Esophagus mucosa (tissue), 1 donor: Measurements from ENCODE around the gene C1QTNF9B. TPM values are rescaled to one million over a fixed set of nuclear protein-coding genes. Genes with fewer than 3 reads are reported as not detected.
A peak's percentile ranks its signal among the peaks of the same experiment; 100 is the strongest.
"Not testable (repeated sequence)": the region's sequence is repeated elsewhere in the genome, so short reads cannot be mapped to it uniquely, and the experiment has no call there.

Experiments
- ATAC-seq: fragments of 200-7000 bp; cut with Tn5 transposase; one replicate; pipeline ENCODE4 v1.9.1; 2020
- total RNA-seq: library from RNA; stranded (reverse); gene quantifications from one replicate; pipeline ENCODE4 v1.2.4, GENCODE V29; 2023
- donor health status: DM: yes; HTN: yes; CAD: no.

The C1QTNF9B gene
- total RNA-seq, 1 donor from 2014 or later: not detected

- ATAC-seq: not testable (repeated sequence)
Measured at GRCh38 chr13:23893791-23894190, 3.5 kb downstream of the C1QTNF9B start.

- peak; percentile 25 for ATAC-seq
Measured at GRCh38 chr13:23889615-23890607, 7.4 kb downstream of the C1QTNF9B start.

GRCh38 chr13:23888658-23889614, 8.4 kb downstream of the C1QTNF9B start, which contains the start of gene MIPEP:
Gene MIPEP (minus strand): TSS chr13:23889400. CDS start chr13:23889320, 80 bp downstream.
- ATAC-seq: peak; percentile 96

GRCh38 chr13:23884361-23884760, 12.9 kb downstream of the C1QTNF9B start:
- not testable (repeated sequence) for ATAC-seq

GRCh38 chr13:23883255-23883654, 14.0 kb downstream of the C1QTNF9B start:
- no peak for ATAC-seq

GRCh38 chr13:23881402-23881800, 15.9 kb downstream of the C1QTNF9B start:
- ATAC-seq: not testable (repeated sequence)

GRCh38 chr13:23880493-23881401, 16.6 kb downstream of the C1QTNF9B start:
- ATAC-seq: not testable (repeated sequence)

GRCh38 chr13:23877286-23877685, 20.0 kb downstream of the C1QTNF9B start:
- no peak for ATAC-seq

- ATAC-seq: no peak
Measured at GRCh38 chr13:23876265-23876664, 21.0 kb downstream of the C1QTNF9B start.

- ATAC-seq: no peak
Measured at GRCh38 chr13:23871616-23872220, 25.6 kb downstream of the C1QTNF9B start.

- no peak for ATAC-seq
Measured at GRCh38 chr13:23870356-23871140, 26.8 kb downstream of the C1QTNF9B start.

GRCh38 chr13:23868521-23868920, 28.8 kb downstream of the C1QTNF9B start:
- ATAC-seq: peak; percentile 94

- no peak for ATAC-seq
Measured at GRCh38 chr13:23867027-23867491, 30.2 kb downstream of the C1QTNF9B start.

- ATAC-seq: no peak
Measured at GRCh38 chr13:23866420-23867026, 30.8 kb downstream of the C1QTNF9B start.

GRCh38 chr13:23865906-23866305, 31.4 kb downstream of the C1QTNF9B start:
- no peak for ATAC-seq

GRCh38 chr13:23865026-23865425, 32.3 kb downstream of the C1QTNF9B start:
- ATAC-seq: no peak

GRCh38 chr13:23861310-23861709, 36.0 kb downstream of the C1QTNF9B start:
- ATAC-seq: no peak

GRCh38 chr13:23859904-23860303, 37.4 kb downstream of the C1QTNF9B start:
- no peak for ATAC-seq

GRCh38 chr13:23859455-23859854, 37.8 kb downstream of the C1QTNF9B start:
- ATAC-seq: peak; percentile 76

GRCh38 chr13:23858546-23858945, 38.8 kb downstream of the C1QTNF9B start:
- ATAC-seq: peak; percentile 51
